HG03469 (cell line): ENCODE data around the gene OR2V1.
"Not testable (repeated sequence)": the region's sequence is repeated elsewhere in the genome, so short reads cannot be mapped to it uniquely, and the experiment has no call there.

ENCODE experiments used
- ATAC-seq: cut with Tn5 transposase; IDR thresholded peaks from one replicate; pipeline ENCODE4 v1.9.1; 2021; ENCODE audit warnings: mild to moderate bottlenecking, moderate library complexity, moderate number of reproducible peaks; ENCODE audit not compliant: unreplicated experiment

Gene OR2V1

GRCh38 chr5:181105391-181106025, 25.5 kb downstream of the OR2V1 start:
- ATAC-seq = no peak

GRCh38 chr5:181104606-181105390, 26.2 kb downstream of the OR2V1 start:
- not testable (repeated sequence) for ATAC-seq

- not testable (repeated sequence) for ATAC-seq
Measured at GRCh38 chr5:181104259-181104568, 26.8 kb downstream of the OR2V1 start.

GRCh38 chr5:181101930-181102674, 28.9 kb downstream of the OR2V1 start:
- ATAC-seq = not testable (repeated sequence)

- not testable (repeated sequence) for ATAC-seq
Measured at GRCh38 chr5:181101030-181101641, 29.8 kb downstream of the OR2V1 start.

GRCh38 chr5:181100121-181100875, 30.7 kb downstream of the OR2V1 start:
- no peak for ATAC-seq

- no peak for ATAC-seq
Measured at GRCh38 chr5:181099602-181100086, 31.3 kb downstream of the OR2V1 start.

- no peak for ATAC-seq
Measured at GRCh38 chr5:181098762-181099601, 32.0 kb downstream of the OR2V1 start.

GRCh38 chr5:181097759-181098491, 33.0 kb downstream of the OR2V1 start:
- not testable (repeated sequence) for ATAC-seq

GRCh38 chr5:181097383-181097753, 33.6 kb downstream of the OR2V1 start:
- ATAC-seq = not testable (repeated sequence)

GRCh38 chr5:181096721-181097382, 34.1 kb downstream of the OR2V1 start:
- ATAC-seq = not testable (repeated sequence)

GRCh38 chr5:181095162-181095561, 35.8 kb downstream of the OR2V1 start:
- not testable (repeated sequence) for ATAC-seq

- ATAC-seq = no peak
Measured at GRCh38 chr5:181092428-181092827, 38.5 kb downstream of the OR2V1 start.

- ATAC-seq = no peak
Measured at GRCh38 chr5:181088289-181088688, 42.7 kb downstream of the OR2V1 start.

- no peak for ATAC-seq
Measured at GRCh38 chr5:181087309-181087708, 43.7 kb downstream of the OR2V1 start.

- ATAC-seq = no peak
Measured at GRCh38 chr5:181086884-181087205, 44.1 kb downstream of the OR2V1 start.

GRCh38 chr5:181086026-181086883, 44.7 kb downstream of the OR2V1 start:
- ATAC-seq = no peak
